Measurements from ENCODE around the gene NCKAP1. TPM values are rescaled to one million over a fixed set of nuclear protein-coding genes. Genes with fewer than 3 reads are reported as not detected.
A peak's percentile ranks its signal among the peaks of the same experiment; 100 is the strongest.

NCKAP1 gene
- total and polyA plus RNA-seq, 4 donors: 16.1 to 64.2 (median 24.4) TPM

- no peak overlapping the region for H3K9ac ChIP-seq (ENCODE audit: low read depth in 1 of 2, low read length in 2 of 2)
- WGBS: 91% methylated on average over 2 of the region's 2 CpGs
- DNase-seq (ENCODE audit: low spot score): no peak
- H3K9me3 ChIP-seq (ENCODE audit: control insufficient read depth in 4 of 4, low read length in 3 of 4): no peaks in the 10 kb centered on the region
- no peak for TF ChIP-seq GABPA (IDR thresholded peaks at IDR 0.05 in 1 of 2, conservative IDR thresholded peaks at IDR 0.05 in 1 of 2)
- peaks cover 0 to 1% (median 0%) of the 10 kb centered on the region in 4 donors for H3K36me3 ChIP-seq (ENCODE audit: control insufficient read depth in 4 of 4, insufficient read depth in 3 of 4, low read depth in 1 of 4, low read length in 3 of 4)
- peaks cover 4 to 46% (median 26%) of the 10 kb centered on the region in 4 donors for H3K4me1 ChIP-seq (ENCODE audit: control insufficient read depth in 4 of 4, insufficient read depth in 4 of 4, low read length in 3 of 4)
- no peak overlapping the region for H3K4me3 ChIP-seq (ENCODE audit: low read depth in 1 of 3, low read length in 3 of 3)
- H3K27me3 ChIP-seq (ENCODE audit: control insufficient read depth in 4 of 4, insufficient read depth in 4 of 4, low read length in 3 of 4): no peaks in the 10 kb centered on the region
- no peak overlapping the region for H3K27ac ChIP-seq (ENCODE audit: low read depth in 1 of 2, low read length in 2 of 2)
These were observed 121.8 kb downstream of the NCKAP1 start for GRCh38 chr2:182916417-182916816.

- Histone ChIP-seq H3K9me3 (ENCODE audit: control insufficient read depth in 4 of 4, low read length in 3 of 4) (no peaks in the 10 kb centered on the region), H3K27ac (ENCODE audit: low read depth in 1 of 2, low read length in 2 of 2) (no peak overlapping the region), H3K36me3 (ENCODE audit: control insufficient read depth in 4 of 4, insufficient read depth in 3 of 4, low read depth in 1 of 4, low read length in 3 of 4) (peaks cover 0 to 1% (median 0%) of the 10 kb centered on the region in 4 donors), H3K9ac (ENCODE audit: low read depth in 1 of 2, low read length in 2 of 2) (no peak overlapping the region), H3K27me3 (ENCODE audit: control insufficient read depth in 4 of 4, insufficient read depth in 4 of 4, low read length in 3 of 4) (no peaks in the 10 kb centered on the region), H3K4me1 (ENCODE audit: control insufficient read depth in 4 of 4, insufficient read depth in 4 of 4, low read length in 3 of 4) (peaks cover 4 to 51% (median 27%) of the 10 kb centered on the region in 4 donors), H3K4me3 (ENCODE audit: low read depth in 1 of 3, low read length in 3 of 3) (no peak overlapping the region)
- no peak for DNase-seq (ENCODE audit: low spot score)
- TF ChIP-seq SP1 (IDR thresholded peaks at IDR 0.05): no peak
- no peak for TF ChIP-seq ATF3 (IDR thresholded peaks at IDR 0.05)
- no peak for TF ChIP-seq FOXA1 (IDR thresholded peaks at IDR 0.05)
- peak in 1 of 2 donors; percentile 26 for TF ChIP-seq JUND (IDR thresholded peaks at IDR 0.05)
- TF ChIP-seq MAX (IDR thresholded peaks at IDR 0.05): no peak
- TF ChIP-seq HNF4A (conservative IDR thresholded peaks at IDR 0.05): peak; percentile 30 to 34
- no peak for TF ChIP-seq TAF1 (conservative IDR thresholded peaks at IDR 0.05)
- no peak for TF ChIP-seq FOXA2 (IDR thresholded peaks at IDR 0.05)
- no peak for TF ChIP-seq CTCF (IDR thresholded peaks at IDR 0.05; ENCODE audit: low read depth, low read length, missing input control)
- TF ChIP-seq RXRA (IDR thresholded peaks at IDR 0.05): peak in 1 of 2 donors; percentile 3
- TF ChIP-seq GABPA (IDR thresholded peaks at IDR 0.05 in 1 of 2, conservative IDR thresholded peaks at IDR 0.05 in 1 of 2): no peak
- TF ChIP-seq EGR1 (IDR thresholded peaks at IDR 0.05; ENCODE audit: low read depth in 2 of 2): no peak
- TF ChIP-seq ZBTB33 (IDR thresholded peaks at IDR 0.05): no peak
- no peak for TF ChIP-seq HNF4G (IDR thresholded peaks at IDR 0.05)
- TF ChIP-seq NR2F2 (IDR thresholded peaks at IDR 0.05): no peak
- TF ChIP-seq REST (IDR thresholded peaks at IDR 0.05): no peak
- TF ChIP-seq RAD21 (IDR thresholded peaks at IDR 0.05): no peak
- TF ChIP-seq YY1 (IDR thresholded peaks at IDR 0.05): no peak
- WGBS: 84% methylated on average over 6 of the region's 6 CpGs
These were observed 122.6 kb downstream of the NCKAP1 start for GRCh38 chr2:182915369-182916326.

Data from liver (tissue), 9 donors.